ENCODE measurements around the gene VAC14.

- TF ChIP-seq POLR2A (IDR thresholded peaks at IDR 0.05; ENCODE audit: low read depth, low read length) (no peak), POLR2AphosphoS5 (IDR thresholded peaks at IDR 0.05; ENCODE audit: low read depth, low read length) (no peak), TAF1 (IDR thresholded peaks at IDR 0.05; ENCODE audit: low read depth, low read length) (no peak), PAX5 (IDR thresholded peaks at IDR 0.05; ENCODE audit: insufficient read depth, low read length, severe bottlenecking) (no peak)
Observed at GRCh38 chr16:70713342-70713741, 87.6 kb downstream of the VAC14 start.

All from GM12891 (cell line).